HG03159 (cell line): Measurements from ENCODE around the gene CCR2.
"Not testable (repeated sequence)": the region's sequence is repeated elsewhere in the genome, so short reads cannot be mapped to it uniquely, and the experiment has no call there.

ENCODE experiments used
- ATAC-seq: cut with Tn5 transposase; IDR thresholded peaks from one replicate; pipeline ENCODE4 v1.9.1; 2021; ENCODE audit warnings: mild to moderate bottlenecking, moderate library complexity; ENCODE audit not compliant: unreplicated experiment

CCR2 gene

DNA sequence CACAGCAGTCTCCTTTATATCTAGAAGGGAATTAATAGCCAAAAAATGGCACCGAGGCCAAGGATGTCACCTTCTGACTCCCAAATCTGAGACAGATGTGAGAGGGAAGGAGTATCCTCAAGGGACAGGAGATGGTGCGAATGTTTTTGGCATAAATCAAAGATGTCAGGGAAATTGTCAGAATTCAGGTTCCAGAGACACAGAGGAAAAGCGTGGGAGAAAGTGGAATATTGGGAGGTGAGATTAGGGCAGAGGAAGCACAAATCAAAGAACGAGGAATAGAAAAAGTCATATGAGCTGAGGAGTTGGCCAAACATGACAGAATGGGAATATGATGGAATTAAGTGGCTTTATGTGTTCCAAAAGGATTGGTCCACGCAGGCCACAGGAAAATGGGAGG lies 46.9 kb downstream of the CCR2 start:
- no peak for ATAC-seq

DNA sequence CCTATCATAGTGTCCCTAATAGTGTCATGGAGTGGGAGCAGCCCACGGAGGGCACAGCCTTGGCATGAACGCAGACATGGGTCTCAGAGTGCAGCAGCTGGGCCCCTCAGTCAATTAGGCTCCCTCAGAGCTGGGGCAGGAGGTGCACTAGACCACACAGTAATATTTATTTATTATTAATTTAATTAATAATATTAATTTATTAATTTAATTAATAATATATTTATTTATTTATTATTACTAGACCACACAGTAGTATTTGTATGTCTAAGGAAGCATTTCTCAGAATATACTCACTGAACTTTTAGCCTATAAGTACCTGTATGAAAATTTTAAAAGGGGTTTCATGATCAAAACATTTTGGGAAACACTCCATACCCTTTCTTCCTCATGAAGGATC lies 47.7 kb downstream of the CCR2 start:
- ATAC-seq = no peak

DNA sequence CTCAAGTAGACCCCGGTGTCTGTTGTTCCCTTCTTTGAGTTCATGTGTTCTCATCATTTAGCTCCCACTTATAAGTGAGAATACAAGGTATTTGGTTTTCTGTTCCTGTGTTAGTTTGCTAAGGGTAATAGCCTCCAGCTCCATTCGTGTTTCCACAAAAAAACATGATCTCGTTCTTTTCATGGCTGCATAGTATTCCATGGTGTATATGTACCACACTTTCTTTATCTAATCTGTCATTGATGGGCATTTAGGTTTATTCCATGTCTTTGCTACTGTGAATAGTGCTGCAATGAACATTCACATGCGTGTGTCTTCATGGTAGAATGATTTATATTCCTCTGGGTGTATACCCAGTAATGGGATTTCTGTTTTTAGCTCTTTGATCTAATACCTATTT lies 49.0 kb downstream of the CCR2 start:
- not testable (repeated sequence) for ATAC-seq

DNA sequence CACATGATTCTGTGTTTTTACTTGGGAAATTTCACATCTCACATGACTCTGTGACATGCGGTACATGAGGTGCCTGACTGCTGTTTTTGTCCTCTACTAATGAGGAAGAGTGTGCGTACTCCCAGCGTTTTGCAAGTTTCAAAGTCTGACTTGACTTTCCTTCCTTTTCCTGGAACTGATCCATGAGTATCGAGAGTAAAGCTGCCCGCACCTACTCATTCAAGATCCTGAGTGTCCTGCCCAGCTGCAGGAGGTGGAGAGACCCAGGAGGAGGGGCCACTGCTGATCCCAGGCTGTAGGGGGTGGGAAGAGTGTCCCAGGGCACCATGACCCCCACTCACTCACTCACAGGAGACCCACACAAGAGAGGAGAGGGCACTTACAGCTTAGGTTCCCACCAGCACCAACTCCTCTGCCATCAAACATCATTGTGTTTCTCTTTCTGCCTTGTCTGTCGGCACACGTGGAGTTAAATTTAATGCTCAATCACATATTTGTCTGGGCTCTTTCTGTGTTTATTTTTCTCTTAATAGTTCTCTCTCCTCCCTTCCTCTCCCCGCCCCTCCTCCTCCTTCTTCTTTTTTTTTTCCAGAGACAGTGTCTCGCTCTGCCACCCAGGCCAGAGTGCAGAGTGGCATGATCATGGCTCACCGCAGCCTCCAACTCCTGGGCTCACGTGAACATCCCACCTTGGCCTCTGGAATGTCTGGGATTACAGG lies 51.5 kb downstream of the CCR2 start:
- no peak for ATAC-seq

DNA sequence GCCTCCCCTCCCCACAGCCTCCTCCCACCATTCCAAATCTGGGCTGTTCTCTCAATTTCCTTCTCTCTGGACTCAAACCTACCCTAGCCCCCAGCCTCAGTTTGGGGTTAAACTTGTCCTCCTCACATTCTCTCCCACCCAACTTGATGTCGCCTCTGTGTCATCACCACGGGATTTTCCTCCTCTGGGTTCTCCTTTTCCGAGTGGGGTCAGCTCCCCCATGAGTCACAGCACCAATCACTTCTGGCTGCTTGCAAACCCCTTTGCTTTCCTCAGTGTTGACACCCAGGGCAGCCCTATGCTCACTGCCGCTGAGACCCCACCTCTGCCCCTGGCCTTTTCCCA lies 52.5 kb downstream of the CCR2 start:
- ATAC-seq = no peak

DNA sequence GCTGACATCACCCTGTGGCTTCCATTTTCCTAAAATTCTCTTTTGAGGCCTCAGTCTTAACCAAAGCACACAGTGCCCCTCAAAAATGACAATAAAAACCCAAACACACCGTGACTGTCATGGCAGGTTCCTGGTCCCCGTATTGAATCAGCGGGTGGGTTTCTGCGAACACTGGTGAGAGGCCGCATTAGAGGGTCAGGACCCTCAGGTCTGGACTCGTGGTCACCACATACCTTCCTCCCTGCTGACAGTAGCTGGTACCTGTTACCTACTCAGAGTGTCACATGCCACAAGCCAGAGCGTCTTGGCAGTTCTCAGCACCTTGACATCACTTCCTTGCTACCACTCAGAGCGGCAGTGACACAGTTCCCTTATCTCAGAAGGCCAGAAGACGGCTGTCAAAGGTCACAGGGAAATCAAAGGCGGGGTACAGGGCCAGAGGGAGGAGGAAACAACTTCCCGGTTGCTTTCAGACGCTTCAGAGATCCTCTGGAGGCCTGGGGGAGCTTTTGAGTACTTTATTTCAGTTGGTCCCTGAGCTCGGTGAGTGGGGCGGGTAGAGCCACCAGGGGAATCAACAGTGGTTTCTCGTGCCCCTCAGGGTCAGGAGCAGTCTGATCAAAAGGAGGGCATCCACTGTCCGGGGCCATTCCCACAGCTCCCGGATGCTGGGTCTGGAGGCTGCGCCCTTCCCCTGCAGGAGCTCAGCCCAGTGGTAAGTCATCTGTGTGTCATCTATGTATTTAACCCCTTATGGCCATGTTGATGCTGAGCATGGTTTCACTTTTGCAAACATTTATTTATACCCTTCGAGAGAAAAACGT lies 53.1 kb downstream of the CCR2 start, which contains the start of the genes CCR5AS and CCRL2:
Gene CCR5AS (minus strand): TSS at position 279 of the 824 bp plus-strand sequence.
Gene CCRL2 (plus strand): TSS at position 472 of the 824 bp plus-strand sequence. CDS start 821 bp downstream, outside the sequence.
- no peak for ATAC-seq

DNA sequence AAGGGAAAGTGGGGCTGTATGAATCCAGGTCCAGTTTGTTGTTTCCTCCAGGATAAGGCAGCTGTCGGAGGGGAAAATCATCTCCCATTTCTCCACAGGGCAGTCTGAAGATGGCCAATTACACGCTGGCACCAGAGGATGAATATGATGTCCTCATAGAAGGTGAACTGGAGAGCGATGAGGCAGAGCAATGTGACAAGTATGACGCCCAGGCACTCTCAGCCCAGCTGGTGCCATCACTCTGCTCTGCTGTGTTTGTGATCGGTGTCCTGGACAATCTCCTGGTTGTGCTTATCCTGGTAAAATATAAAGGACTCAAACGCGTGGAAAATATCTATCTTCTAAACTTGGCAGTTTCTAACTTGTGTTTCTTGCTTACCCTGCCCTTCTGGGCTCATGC lies 54.1 kb downstream of the CCR2 start:
- ATAC-seq = no peak

DNA sequence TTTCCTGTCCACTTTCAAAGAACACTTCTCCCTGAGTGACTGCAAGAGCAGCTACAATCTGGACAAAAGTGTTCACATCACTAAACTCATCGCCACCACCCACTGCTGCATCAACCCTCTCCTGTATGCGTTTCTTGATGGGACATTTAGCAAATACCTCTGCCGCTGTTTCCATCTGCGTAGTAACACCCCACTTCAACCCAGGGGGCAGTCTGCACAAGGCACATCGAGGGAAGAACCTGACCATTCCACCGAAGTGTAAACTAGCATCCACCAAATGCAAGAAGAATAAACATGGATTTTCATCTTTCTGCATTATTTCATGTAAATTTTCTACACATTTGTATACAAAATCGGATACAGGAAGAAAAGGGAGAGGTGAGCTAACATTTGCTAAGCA lies 54.9 kb downstream of the CCR2 start:
- no peak for ATAC-seq

DNA sequence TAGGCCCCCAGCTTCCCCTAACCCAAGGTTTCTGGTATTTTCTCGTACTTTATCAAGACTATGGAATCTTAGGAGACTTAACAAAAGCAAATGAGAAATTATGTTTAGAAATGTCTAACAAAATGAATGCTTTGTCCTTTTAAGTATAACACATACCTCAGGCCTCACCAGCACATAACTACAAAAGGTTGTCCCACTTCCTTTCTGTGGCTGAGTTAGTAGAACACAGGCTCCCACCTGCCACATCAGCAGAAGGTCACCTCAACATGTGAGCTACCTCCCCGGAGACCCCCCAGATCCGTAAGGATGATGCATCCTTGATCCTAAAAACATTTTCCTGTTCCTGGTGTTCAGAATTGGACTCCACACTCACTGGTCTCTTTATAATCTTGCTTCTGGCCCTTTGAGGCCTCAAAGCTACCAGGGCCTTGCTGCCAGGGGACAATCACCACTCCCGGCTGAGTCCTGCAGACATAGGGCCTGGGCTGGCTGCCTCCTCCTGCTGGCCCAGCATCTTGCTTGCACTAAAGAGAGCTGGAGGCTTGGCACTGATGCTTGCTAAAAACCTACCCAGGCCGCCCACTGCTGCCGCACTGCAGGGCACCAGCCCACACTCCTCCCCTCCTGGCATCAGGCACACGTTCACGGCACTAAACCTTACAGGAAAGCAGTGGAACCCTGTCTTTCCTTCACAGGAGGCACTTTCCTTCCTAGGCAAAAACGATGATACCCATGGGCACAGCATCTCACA lies 56.0 kb downstream of the CCR2 start:
- no peak for ATAC-seq
